NCI-H2107 treated with DMSO at 0.1 percent for 48 hours (cell line): ENCODE results near the gene PLCB4.
"Not testable (repeated sequence)": the region's sequence is repeated elsewhere in the genome, so short reads cannot be mapped to it uniquely, and the experiment has no call there.

Experiments
- DNase-seq: peaks from one replicate; lab custom pipeline; 2025; ENCODE audit not compliant: unreplicated experiment; lab: John Stamatoyannopoulos, UW

PLCB4 gene

GRCh38 chr20:9140162-9140760 lies 71.4 kb downstream of the PLCB4 start:
- DNase-seq = no peak

DNA sequence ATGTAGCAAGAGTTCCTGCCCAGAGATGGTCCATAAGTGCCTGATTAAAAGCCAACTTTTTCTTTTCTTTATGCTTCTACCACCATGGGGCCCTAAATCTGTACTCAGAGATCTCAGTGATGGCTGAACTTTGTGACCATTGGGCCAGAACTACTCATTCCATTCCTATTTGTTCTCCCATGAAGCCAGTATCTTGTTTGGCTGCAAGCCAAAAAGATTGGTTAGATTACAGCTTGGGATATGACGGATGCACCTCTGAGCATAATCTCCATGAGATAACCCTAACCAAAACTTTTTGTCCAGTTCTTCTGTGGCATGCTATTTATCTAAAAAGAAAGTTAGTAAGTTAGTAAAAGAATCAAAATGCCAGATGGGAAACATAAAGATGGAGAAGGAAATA lies 72.2 kb downstream of the PLCB4 start:
- DNase-seq = no peak

- DNase-seq = no peak
Observed at GRCh38 chr20:9141921-9142320, 73.0 kb downstream of the PLCB4 start.

- DNase-seq = no peak
Observed at GRCh38 chr20:9142809-9143208, 73.9 kb downstream of the PLCB4 start.

GRCh38 chr20:9143926-9144325 lies 75.0 kb downstream of the PLCB4 start:
- no peak for DNase-seq

- no peak for DNase-seq
Observed at GRCh38 chr20:9144643-9145042, 75.8 kb downstream of the PLCB4 start.

- no peak for DNase-seq
Observed at GRCh38 chr20:9145142-9145541, 76.3 kb downstream of the PLCB4 start.

GRCh38 chr20:9146649-9147048 lies 77.8 kb downstream of the PLCB4 start:
- DNase-seq = no peak

- no peak for DNase-seq
Observed at GRCh38 chr20:9147547-9148024, 78.7 kb downstream of the PLCB4 start.

GRCh38 chr20:9148291-9148690 lies 79.4 kb downstream of the PLCB4 start:
- no peak for DNase-seq

GRCh38 chr20:9149087-9149486 lies 80.2 kb downstream of the PLCB4 start:
- DNase-seq = no peak

DNA sequence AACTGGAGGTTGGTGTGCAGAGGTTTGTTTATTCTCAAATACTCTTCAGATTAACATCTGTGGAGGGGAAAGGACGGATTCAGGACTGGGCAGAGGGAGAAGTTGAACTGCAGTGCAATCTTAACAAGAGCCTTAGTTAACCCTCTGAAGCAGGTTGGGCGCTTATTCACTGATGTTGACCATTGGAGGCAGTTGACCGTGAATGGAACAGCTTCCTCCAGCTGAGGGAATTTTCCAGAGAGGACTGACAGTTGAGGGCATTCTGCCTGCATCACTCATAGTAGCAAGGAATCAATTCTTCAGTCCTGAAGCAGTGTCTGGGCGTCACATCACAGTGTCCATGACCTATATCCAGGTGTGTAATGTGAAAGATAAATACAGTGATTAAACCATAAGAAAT lies 80.9 kb downstream of the PLCB4 start:
- no peak for DNase-seq

DNA sequence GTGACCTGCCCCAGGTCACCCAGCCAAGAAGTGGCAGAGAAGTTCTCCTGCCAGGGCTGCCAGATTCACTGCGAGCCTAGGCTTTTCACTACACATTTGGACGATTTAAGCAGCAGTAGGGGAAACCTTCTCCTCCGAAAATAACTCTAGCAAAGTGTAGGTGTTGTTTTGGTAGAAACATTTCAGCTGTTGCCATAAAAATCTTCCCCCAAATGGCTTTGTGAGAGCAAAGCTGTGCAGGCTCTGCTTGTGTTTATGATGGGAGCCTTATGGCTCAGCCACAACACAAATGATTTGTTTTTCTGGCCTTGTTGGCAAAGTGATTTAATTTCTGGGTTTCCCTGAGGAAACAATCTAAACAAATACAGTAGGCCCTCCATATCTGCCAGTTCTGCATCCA lies 81.8 kb downstream of the PLCB4 start:
- no peak for DNase-seq

DNA sequence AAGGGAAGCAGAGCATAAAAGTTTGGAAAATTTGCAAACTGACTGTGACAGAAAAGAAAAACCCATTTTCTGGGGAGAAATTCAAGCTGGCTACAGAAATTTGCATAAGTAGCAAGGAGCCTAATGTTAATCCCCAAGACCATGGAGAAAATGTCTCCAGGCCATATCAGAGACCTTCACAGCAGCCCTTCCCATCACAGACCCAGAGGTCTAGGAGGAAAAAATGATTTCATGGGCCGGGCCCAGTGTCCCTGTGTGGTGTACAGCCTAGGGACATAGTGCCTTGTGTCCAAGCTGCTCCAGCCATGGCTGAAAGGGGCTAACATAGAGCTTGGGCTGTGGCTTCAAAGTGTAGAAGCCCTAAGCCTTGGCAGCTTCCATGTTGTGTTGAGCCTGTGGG lies 83.3 kb downstream of the PLCB4 start:
- DNase-seq = not testable (repeated sequence)

DNA sequence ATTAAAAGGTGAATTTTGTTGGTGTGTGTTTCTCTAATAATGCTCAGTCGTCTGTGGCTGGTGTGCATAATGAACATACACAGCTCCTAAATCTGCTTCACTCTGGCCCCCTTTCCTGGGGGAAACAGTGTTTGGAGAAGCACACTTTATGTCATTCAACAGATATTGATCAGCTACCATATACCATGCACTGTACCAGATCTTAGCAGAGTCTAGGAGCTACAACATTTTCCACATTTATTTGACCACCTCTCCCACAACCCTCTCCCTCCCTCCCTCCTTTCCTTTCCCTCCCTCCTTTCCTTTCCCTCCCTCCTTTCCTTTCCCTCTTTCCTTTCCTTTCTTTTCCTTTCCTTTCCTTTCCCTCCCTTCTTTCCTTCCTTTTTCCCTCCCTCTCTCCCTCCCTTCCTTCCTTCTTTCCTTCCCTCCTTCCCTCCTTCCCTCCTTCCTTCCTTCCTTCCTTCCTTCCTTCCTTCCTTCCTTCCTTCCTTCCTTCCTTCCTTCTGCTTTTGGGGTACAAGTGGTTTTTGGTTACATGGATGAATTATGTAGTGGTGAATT lies 85.7 kb downstream of the PLCB4 start:
- no peak for DNase-seq

DNA sequence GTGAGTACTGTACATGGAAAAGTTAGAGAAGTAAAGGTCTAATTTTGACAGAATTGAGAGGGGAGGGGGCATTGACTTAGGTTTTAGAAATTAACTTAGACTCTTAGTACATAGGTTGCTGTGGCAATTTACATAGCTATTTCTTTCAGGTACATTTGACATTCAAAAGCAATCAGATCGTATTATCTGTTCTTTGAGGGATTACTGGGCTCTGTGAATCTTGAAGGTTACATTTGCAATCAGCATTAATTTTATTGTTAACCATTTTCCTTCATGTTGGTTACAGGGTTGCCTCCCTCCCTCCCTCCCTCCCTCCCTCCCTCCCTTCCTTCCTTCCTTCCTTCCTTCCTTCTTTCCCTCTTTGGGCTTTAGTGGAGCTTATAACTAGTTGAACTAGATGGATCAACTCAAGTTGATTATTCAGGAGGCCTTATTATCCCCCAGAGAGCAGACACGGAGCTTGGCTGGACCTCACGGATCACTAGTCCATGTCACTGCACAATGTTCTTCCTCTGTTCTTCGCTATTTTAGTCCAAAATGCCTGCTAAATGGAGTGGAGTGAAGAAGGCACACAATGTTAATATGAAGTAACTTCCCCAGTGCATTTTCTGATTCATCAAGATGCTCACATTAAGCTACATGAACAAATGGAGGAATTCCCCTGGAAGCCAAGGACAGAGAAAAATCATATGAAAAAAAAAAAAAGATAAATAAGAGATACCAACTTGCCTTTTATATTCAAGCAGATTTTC lies 87.8 kb downstream of the PLCB4 start:
- no peak for DNase-seq

GRCh38 chr20:9160331-9160730 lies 91.4 kb downstream of the PLCB4 start:
- no peak for DNase-seq

DNA sequence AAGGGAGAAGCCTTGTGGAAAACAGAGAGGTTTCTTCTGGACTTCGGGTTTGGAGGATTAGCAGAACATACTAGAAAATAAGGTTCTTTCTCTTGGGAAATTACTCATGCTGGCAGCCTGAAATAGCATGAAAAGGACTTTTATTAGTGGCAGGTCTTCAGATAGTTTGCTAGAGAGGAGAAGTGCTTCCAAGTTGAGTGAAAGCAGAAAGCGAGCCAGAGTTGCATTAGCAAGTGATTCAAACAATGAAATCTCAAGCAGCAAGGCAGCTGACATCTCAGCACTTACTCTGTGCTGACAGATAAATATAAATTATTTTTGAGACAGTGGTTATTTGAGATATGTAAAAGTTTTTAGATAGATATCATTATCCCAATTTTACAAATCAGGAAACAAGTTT lies 91.9 kb downstream of the PLCB4 start:
- no peak for DNase-seq

GRCh38 chr20:9161311-9161710 lies 92.4 kb downstream of the PLCB4 start:
- DNase-seq = no peak

GRCh38 chr20:9163251-9163650 lies 94.4 kb downstream of the PLCB4 start:
- no peak for DNase-seq

DNA sequence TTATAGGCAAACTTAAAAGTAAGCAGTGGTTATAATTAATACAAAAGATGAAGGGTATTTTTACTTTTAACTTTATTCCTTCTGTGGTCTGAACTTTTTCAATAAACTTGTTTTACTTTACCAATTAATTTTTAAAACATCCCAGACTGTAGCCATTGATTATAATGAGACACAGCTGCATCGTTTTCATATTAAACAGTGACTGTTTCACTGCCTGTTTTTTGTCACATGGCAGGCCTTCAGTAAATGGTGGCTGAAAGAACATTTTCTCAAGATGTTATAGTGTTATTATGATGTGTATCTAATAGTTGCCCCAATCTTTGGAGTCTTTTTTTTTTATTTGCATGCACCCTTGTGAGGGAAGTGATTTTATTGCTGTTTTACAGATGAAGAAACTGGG lies 95.1 kb downstream of the PLCB4 start:
- DNase-seq = no peak

- no peak for DNase-seq
Observed at GRCh38 chr20:9165261-9165660, 96.4 kb downstream of the PLCB4 start.
